Heart right ventricle (tissue), 16 donors: ENCODE data around the gene ANO7. TPM values are rescaled to one million over a fixed set of nuclear protein-coding genes. Genes with fewer than 3 reads are reported as not detected.

Experiments
- ATAC-seq, 8 donors: fragments of 200-7000 bp; cut with Tn5 transposase; one replicate each; pipeline ENCODE4 v1.9.1; 2020; ENCODE audit warnings: mild to moderate bottlenecking in 8 of 8, moderate library complexity in 8 of 8, moderate number of reproducible peaks in 1 of 8
- DNase-seq, 2 donors: peaks; one replicate each; pipeline ENCODE4 v3.0.0-alpha.2; 2020
- H3K27ac ChIP-seq, 10 donors: fragments of 200-600 bp; sonication (generic) in 2 of 10; one replicate each; pipeline versions ENCODE4 v1.5.0 to v1.8.0; 2020 to 2022; ENCODE audit warnings: mild to moderate bottlenecking in 3 of 10
- H3K27me3 ChIP-seq, 7 donors: fragments of 200-600 bp; one replicate each; pipeline ENCODE4 v1.8.0; 2021 to 2022; ENCODE audit warnings: mild to moderate bottlenecking in 2 of 7
- H3K36me3 ChIP-seq, 9 donors: fragments of 200-600 bp; sonication (generic) in 1 of 9; one replicate each; pipeline versions ENCODE4 v1.5.0 to v1.8.0; 2020 to 2022; ENCODE audit warnings: mild to moderate bottlenecking in 2 of 9
- H3K4me1 ChIP-seq, 9 donors: fragments of 200-600 bp; sonication (generic) in 1 of 9; one replicate each; pipeline versions ENCODE4 v1.5.0 to v1.8.0; 2020 to 2022; ENCODE audit warnings: mild to moderate bottlenecking in 4 of 9
- H3K4me3 ChIP-seq, 10 donors: fragments of 200-600 bp; sonication (generic) in 2 of 10; one replicate each; pipeline versions ENCODE4 v1.5.0 to v1.8.0; 2020 to 2022; ENCODE audit warnings: mild to moderate bottlenecking in 7 of 10, moderate library complexity in 2 of 10
- H3K9me3 ChIP-seq, 11 donors: fragments of 200-600 bp in 10 of 11; sonication (generic) in 2 of 11; one replicate each; pipeline versions ENCODE4 v1.5.0 to v1.8.0; 2013 to 2022; ENCODE audit warnings: mild to moderate bottlenecking in 2 of 11, control low read depth in 1 of 11, moderate library complexity in 1 of 11
- CTCF ChIP-seq, 9 donors: fragments of 200-600 bp; sonication (generic) in 2 of 9; IDR thresholded peaks; one replicate each; pipeline versions ENCODE4 v1.5.0 to v1.8.0; 2021 to 2022; ENCODE audit warnings: antibody characterized with exemption in 9 of 9, mild to moderate bottlenecking in 5 of 9, moderate library complexity in 1 of 9
- WGBS, 2 donors: extraction: QIAGEN DNeasy Blood & Tissue Kit; methylation state at CpG; one replicate each; pipeline ENCODE4 v1.1.7; 2013; ENCODE audit warnings: inconsistent platforms in 1 of 2; 5-methylcytosine and 5-hydroxymethylcytosine counted together
- intact Hi-C, 10 donors: fragments of 100-400 bp; cut with DNase I; formaldehyde crosslinking; loops; one replicate each; pipeline versions ENCODE4 v1.11.1 to v1.14.2; 2022
- polyA plus RNA-seq, 2 donors: library from polyadenylated mRNA; stranded (reverse); fragments of 200-250 nt; gene quantifications; one replicate each; pipeline ENCODE4 v1.2.3, GENCODE V29; 2013
- total RNA-seq, 10 donors: library from RNA; stranded (reverse); fragmentation: NEBNext Ultra II Directional in 3 of 10; extraction: Animal tissue kit (Norgen Biotek cat#: 25700) in 3 of 10; gene quantifications; one replicate each; pipeline versions ENCODE4 v1.2.1 to v1.2.4, GENCODE V29; 2021 to 2023
- donor health status: Arrhythmogenic right ventricular cardiomyopathy.
- donor health status: ischemic (EF 13 %, LVEDD 7.1; RV severe dilation, severe dysfunction).
- donor health status: healthy with polysubstance abuse.
- donor health status: DM: no; HTN: yes; CAD: no.
- donor health status: DM: no; HTN: no; CAD: no.
- donor health status: ischemic (EF 25% LVEDD 6.9; RV normal size, moderate dysfunction).
- donor health status: ischemic (EF 25% LVEDD 5.7; RV mildly dilated, moderate dysfunction).
- donor health status: healthy.
- donor health status: DM: yes; HTN: yes; CAD: no.
- donor health status: Ischemic cardiomyopathy.
- donor health status: ischemic (EF 35%, LVEDD 5.7; RV mildly dilated, moderate dysfunction).
- donor health status: nonischemic (EF 11% LVEDD 7.7; RV severe dilation, severe dysfunction).
- donor health status: DM: yes; HTN: yes; CAD: no.
- donor health status: PGD.
- donor health status: ischemic (EF 29% LVEDD 5.4; RV normal size, mild dysfunction).
- donor health status: nonischemic (EF 23%, LVEDD 6.1; RV moderate dilation, normal function).

Gene ANO7
- total and polyA plus RNA-seq, 12 donors = 0.61 to 3.0 (median 1.6) TPM

- Histone ChIP-seq H3K4me1 (peaks cover 0 to 40% (median 16%) of the 10 kb centered on the region in 9 donors), H3K27me3 (no peaks in the 10 kb centered on the region), H3K27ac (peak overlapping the region in 8 of 10 donors; percentile 10 to 73 (median 59)), H3K9me3 (no peaks in the 10 kb centered on the region), H3K4me3 (no peak overlapping the region), H3K36me3 (peaks cover 0 to 99% (median 69%) of the 10 kb centered on the region in 9 donors)
- ATAC-seq = peak in 1 of 8 donors; percentile 3
- WGBS, 2 donors = 93 to 95% methylated on average over 29 of the region's 29 CpGs
- no peak for TF ChIP-seq CTCF (IDR thresholded peaks at IDR 0.05)
- intact Hi-C loops = loop anchor here in 1 of 10 donors (10.0 kb wide), 1 partner anchor 135 kb away; no protein-coding TSS in a partner anchor
- DNase-seq = no peak
These were observed 41.3 kb downstream of the ANO7 start for GRCh38 chr2:241229563-241230401.

GRCh38 chr2:241230435-241230834 lies 42.0 kb downstream of the ANO7 start:
- no peak for DNase-seq
- no peak for TF ChIP-seq CTCF (IDR thresholded peaks at IDR 0.05)
- no peak for ATAC-seq
- intact Hi-C loops = no loop called here
- Histone ChIP-seq H3K4me3 (no peak overlapping the region), H3K9me3 (no peaks in the 10 kb centered on the region), H3K36me3 (peaks cover 0 to 100% (median 75%) of the 10 kb centered on the region in 9 donors), H3K4me1 (peaks cover 0 to 39% (median 15%) of the 10 kb centered on the region in 9 donors), H3K27ac (no peak overlapping the region), H3K27me3 (no peaks in the 10 kb centered on the region)
- WGBS, 2 donors = 94 to 96% methylated on average over 19 of the region's 19 CpGs

- 88 to 90% methylated on average over 13 of the region's 13 CpGs for WGBS, 2 donors
- Histone ChIP-seq H3K36me3 (peaks cover 7 to 100% (median 88%) of the 10 kb centered on the region in 9 donors), H3K27me3 (no peaks in the 10 kb centered on the region), H3K4me3 (no peak overlapping the region), H3K9me3 (no peaks in the 10 kb centered on the region), H3K27ac (no peak overlapping the region), H3K4me1 (peaks cover 0 to 27% (median 4%) of the 10 kb centered on the region in 9 donors)
- no peak for TF ChIP-seq CTCF (IDR thresholded peaks at IDR 0.05)
- DNase-seq (peak in 1 of 2 donors; percentile 4), ATAC-seq (no peak)
- intact Hi-C loops = no loop called here
These were observed 44.5 kb downstream of the ANO7 start for GRCh38 chr2:241232736-241233575.

- peak in 1 of 2 donors; percentile 1 for DNase-seq
- intact Hi-C loops = no loop called here
- peaks cover 0 to 17% (median 3%) of the 10 kb centered on the region in 9 donors for H3K4me1 ChIP-seq
- no peak for ATAC-seq
- H3K36me3 ChIP-seq = peaks cover 7 to 100% (median 91%) of the 10 kb centered on the region in 9 donors
- no peak for TF ChIP-seq CTCF (IDR thresholded peaks at IDR 0.05)
- no peak overlapping the region for H3K4me3 ChIP-seq
- WGBS, 2 donors = 88% methylated on average over 21 of the region's 21 CpGs
- H3K27ac ChIP-seq = no peak overlapping the region
- H3K27me3 ChIP-seq = no peaks in the 10 kb centered on the region
- H3K9me3 ChIP-seq = no peaks in the 10 kb centered on the region
These were observed 45.8 kb downstream of the ANO7 start for GRCh38 chr2:241234066-241234790.
